ENCODE measurements around the gene MAST1.

DNA sequence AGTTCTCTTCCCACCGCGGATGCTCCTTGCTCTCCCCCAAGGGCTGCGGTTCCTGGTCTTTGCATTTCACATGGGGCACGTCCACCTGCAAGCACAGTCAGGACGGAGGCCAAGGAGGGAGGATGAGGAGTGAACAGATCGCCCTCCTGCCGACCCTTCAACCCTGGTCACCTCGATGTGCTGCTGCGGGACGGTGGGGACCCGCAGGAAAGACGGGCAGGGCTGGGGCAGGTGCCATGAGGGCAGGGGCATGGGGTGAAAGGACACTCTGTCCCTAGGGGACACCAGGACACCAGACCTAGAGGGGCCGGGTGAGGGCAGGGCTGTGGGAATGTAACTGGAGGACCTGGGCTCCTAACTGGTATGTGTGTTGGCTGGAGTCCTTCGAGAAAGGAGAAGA is 79.9 kb downstream of the MAST1 start:
- TF ChIP-seq EZH2phosphoT487 (IDR thresholded peaks at IDR 0.05; ENCODE audit: unreplicated experiment) (no peak), EZH2 (IDR thresholded peaks at IDR 0.05; ENCODE audit: low read depth, unreplicated experiment) (no peak), POLR2AphosphoS5 (IDR thresholded peaks at IDR 0.05; ENCODE audit: low read depth) (no peak), NANOG (IDR thresholded peaks at IDR 0.05; ENCODE audit: borderline replicate concordance) (no peak), STAT1 (IDR thresholded peaks at IDR 0.05; ENCODE audit: unreplicated experiment) (no peak), CREB1 (CRISPR knock-in tag; IDR thresholded peaks at IDR 0.05; ENCODE audit: low read depth) (no peak)
- TF ChIP-seq, protein P1, sequence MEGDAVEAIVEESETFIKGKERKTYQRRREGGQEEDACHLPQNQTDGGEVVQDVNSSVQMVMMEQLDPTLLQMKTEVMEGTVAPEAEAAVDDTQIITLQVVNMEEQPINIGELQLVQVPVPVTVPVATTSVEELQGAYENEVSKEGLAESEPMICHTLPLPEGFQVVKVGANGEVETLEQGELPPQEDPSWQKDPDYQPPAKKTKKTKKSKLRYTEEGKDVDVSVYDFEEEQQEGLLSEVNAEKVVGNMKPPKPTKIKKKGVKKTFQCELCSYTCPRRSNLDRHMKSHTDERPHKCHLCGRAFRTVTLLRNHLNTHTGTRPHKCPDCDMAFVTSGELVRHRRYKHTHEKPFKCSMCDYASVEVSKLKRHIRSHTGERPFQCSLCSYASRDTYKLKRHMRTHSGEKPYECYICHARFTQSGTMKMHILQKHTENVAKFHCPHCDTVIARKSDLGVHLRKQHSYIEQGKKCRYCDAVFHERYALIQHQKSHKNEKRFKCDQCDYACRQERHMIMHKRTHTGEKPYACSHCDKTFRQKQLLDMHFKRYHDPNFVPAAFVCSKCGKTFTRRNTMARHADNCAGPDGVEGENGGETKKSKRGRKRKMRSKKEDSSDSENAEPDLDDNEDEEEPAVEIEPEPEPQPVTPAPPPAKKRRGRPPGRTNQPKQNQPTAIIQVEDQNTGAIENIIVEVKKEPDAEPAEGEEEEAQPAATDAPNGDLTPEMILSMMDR (conservative IDR thresholded peaks at IDR 0.05; ENCODE audit: low read depth in 2 of 2) = no peak
- TF ChIP-seq, protein P2, sequence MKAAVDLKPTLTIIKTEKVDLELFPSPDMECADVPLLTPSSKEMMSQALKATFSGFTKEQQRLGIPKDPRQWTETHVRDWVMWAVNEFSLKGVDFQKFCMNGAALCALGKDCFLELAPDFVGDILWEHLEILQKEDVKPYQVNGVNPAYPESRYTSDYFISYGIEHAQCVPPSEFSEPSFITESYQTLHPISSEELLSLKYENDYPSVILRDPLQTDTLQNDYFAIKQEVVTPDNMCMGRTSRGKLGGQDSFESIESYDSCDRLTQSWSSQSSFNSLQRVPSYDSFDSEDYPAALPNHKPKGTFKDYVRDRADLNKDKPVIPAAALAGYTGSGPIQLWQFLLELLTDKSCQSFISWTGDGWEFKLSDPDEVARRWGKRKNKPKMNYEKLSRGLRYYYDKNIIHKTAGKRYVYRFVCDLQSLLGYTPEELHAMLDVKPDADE (IDR thresholded peaks at IDR 0.05) = no peak
- TF ChIP-seq, protein P3, sequence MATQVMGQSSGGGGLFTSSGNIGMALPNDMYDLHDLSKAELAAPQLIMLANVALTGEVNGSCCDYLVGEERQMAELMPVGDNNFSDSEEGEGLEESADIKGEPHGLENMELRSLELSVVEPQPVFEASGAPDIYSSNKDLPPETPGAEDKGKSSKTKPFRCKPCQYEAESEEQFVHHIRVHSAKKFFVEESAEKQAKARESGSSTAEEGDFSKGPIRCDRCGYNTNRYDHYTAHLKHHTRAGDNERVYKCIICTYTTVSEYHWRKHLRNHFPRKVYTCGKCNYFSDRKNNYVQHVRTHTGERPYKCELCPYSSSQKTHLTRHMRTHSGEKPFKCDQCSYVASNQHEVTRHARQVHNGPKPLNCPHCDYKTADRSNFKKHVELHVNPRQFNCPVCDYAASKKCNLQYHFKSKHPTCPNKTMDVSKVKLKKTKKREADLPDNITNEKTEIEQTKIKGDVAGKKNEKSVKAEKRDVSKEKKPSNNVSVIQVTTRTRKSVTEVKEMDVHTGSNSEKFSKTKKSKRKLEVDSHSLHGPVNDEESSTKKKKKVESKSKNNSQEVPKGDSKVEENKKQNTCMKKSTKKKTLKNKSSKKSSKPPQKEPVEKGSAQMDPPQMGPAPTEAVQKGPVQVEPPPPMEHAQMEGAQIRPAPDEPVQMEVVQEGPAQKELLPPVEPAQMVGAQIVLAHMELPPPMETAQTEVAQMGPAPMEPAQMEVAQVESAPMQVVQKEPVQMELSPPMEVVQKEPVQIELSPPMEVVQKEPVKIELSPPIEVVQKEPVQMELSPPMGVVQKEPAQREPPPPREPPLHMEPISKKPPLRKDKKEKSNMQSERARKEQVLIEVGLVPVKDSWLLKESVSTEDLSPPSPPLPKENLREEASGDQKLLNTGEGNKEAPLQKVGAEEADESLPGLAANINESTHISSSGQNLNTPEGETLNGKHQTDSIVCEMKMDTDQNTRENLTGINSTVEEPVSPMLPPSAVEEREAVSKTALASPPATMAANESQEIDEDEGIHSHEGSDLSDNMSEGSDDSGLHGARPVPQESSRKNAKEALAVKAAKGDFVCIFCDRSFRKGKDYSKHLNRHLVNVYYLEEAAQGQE (IDR thresholded peaks at IDR 0.05; ENCODE audit: unreplicated experiment) = no peak

All from GM23338 (cell line).